Measurements from ENCODE around the gene TIMM13. TPM values are rescaled to one million over a fixed set of nuclear protein-coding genes. Genes with fewer than 3 reads are reported as not detected.
"Not testable (repeated sequence)": the region's sequence is repeated elsewhere in the genome, so short reads cannot be mapped to it uniquely, and the experiment has no call there.

TIMM13 gene
- total RNA-seq, 1 experiment from 2014 or later = 129 TPM

DNA sequence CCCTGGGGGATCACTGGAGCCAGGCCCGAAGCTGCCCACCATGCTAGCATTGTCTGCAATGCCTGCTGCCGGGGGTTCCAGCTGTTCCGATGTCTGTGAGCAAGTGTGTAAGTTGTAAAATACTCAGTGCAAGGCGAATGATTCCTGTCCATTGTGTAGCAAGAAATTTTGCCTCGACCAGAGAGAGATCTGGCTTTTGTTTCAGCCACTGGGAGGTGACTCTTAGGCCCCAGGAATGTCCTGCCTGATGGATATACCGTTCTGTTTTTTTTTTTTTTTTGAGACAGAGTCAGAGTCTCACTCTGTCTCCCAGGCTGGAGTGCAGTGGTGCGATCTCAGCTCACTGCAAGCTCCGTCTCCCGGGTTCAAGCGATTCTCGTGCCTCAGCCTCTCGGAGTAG is 41.2 kb upstream of the TIMM13 start:
- Histone ChIP-seq H3K36me3 (ENCODE audit: low read depth, low read length) (no peaks in the 10 kb centered on the region), H2AFZ (ENCODE audit: low read length) (no peak overlapping the region), H3K4me3 (ENCODE audit: low read length) (no peak overlapping the region), H4K20me1 (ENCODE audit: low read length) (no peaks in the 10 kb centered on the region), H3K79me2 (ENCODE audit: low read length) (no peaks in the 10 kb centered on the region), H3K4me2 (ENCODE audit: low read length) (no peak overlapping the region), H3K9ac (ENCODE audit: low read length) (no peak overlapping the region), H3K9me3 (ENCODE audit: low read length) (no peaks in the 10 kb centered on the region), H3K27ac (ENCODE audit: low read length) (peak overlapping the region; percentile 81; the same call in 1 of the 2 replicates), H3K27me3 (ENCODE audit: low read length) (no peaks in the 10 kb centered on the region), H3K4me1 (ENCODE audit: insufficient read depth, low read length) (peaks cover 15% of the 10 kb centered on the region), H3K9me2 (replicated peaks; ENCODE audit: low read length) (no peaks in the 10 kb centered on the region), H3F3A (ENCODE audit: low read length, unreplicated experiment) (no peaks in the 10 kb centered on the region)
- intact Hi-C loops (cut with micrococcal nuclease) = no loop called here
- ChIA-PET CTCF (no interaction called here), POLR2A (ENCODE audit: unreplicated experiment) (no interaction called here)
- TF ChIP-seq, protein P1, sequence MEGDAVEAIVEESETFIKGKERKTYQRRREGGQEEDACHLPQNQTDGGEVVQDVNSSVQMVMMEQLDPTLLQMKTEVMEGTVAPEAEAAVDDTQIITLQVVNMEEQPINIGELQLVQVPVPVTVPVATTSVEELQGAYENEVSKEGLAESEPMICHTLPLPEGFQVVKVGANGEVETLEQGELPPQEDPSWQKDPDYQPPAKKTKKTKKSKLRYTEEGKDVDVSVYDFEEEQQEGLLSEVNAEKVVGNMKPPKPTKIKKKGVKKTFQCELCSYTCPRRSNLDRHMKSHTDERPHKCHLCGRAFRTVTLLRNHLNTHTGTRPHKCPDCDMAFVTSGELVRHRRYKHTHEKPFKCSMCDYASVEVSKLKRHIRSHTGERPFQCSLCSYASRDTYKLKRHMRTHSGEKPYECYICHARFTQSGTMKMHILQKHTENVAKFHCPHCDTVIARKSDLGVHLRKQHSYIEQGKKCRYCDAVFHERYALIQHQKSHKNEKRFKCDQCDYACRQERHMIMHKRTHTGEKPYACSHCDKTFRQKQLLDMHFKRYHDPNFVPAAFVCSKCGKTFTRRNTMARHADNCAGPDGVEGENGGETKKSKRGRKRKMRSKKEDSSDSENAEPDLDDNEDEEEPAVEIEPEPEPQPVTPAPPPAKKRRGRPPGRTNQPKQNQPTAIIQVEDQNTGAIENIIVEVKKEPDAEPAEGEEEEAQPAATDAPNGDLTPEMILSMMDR (conservative IDR thresholded peaks at IDR 0.05; ENCODE audit: low read depth, low read length) = no peak
- TF ChIP-seq EZH2 (IDR thresholded peaks at IDR 0.05; ENCODE audit: low read length, unreplicated experiment) (no peak), EZH2phosphoT487 (IDR thresholded peaks at IDR 0.05; ENCODE audit: borderline replicate concordance, low read length) (no peak)
- no peak for ATAC-seq
- BruUV-seq (replicated peaks) = no TSS peak
- no peak for DNase-seq

DNA sequence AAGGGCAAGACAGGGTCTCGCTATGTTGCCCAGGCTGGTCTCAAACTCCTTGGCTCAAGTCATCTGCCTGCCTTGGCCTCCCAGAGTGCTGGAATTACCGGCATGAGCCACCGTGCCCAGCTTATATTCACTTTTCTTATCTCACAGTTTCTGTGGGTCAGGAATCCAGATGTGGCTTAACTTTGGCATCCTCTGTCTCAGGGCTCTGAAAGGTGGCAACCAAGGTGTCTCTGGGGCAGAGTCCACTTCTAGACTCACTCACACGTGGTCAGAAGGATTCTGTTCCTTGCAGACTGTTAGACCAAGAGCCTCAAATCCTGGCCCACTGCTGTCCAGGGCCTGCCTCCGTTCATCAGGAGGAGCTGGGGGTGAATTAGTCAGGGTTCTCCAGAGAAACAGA is 37.0 kb upstream of the TIMM13 start:
- Histone ChIP-seq H3K4me3 (ENCODE audit: low read length) (no peak overlapping the region), H3K9me2 (replicated peaks; ENCODE audit: low read length) (no peaks in the 10 kb centered on the region), H2AFZ (ENCODE audit: low read length) (no peak overlapping the region), H3K4me1 (ENCODE audit: insufficient read depth, low read length) (peaks cover 15% of the 10 kb centered on the region), H4K20me1 (ENCODE audit: low read length) (no peaks in the 10 kb centered on the region), H3K79me2 (ENCODE audit: low read length) (no peaks in the 10 kb centered on the region), H3K4me2 (ENCODE audit: low read length) (no peak overlapping the region), H3K27me3 (ENCODE audit: low read length) (no peaks in the 10 kb centered on the region), H3K36me3 (ENCODE audit: low read depth, low read length) (no peaks in the 10 kb centered on the region), H3K27ac (ENCODE audit: low read length) (no peak overlapping the region), H3K9ac (ENCODE audit: low read length) (no peak overlapping the region), H3F3A (ENCODE audit: low read length, unreplicated experiment) (no peaks in the 10 kb centered on the region), H3K9me3 (ENCODE audit: low read length) (no peaks in the 10 kb centered on the region)
- ATAC-seq (no peak), DNase-seq (no peak)
- TF ChIP-seq, protein P1 (conservative IDR thresholded peaks at IDR 0.05; ENCODE audit: low read depth, low read length) = no peak
- no peak for TF ChIP-seq EZH2phosphoT487 (IDR thresholded peaks at IDR 0.05; ENCODE audit: borderline replicate concordance, low read length)
- TF ChIP-seq EZH2 (IDR thresholded peaks at IDR 0.05; ENCODE audit: low read length, unreplicated experiment) = no peak
- ChIA-PET POLR2A (ENCODE audit: unreplicated experiment) (no interaction called here), CTCF (no interaction called here)
- BruUV-seq (replicated peaks) = no TSS peak
- intact Hi-C loops (cut with micrococcal nuclease) = no loop called here

DNA sequence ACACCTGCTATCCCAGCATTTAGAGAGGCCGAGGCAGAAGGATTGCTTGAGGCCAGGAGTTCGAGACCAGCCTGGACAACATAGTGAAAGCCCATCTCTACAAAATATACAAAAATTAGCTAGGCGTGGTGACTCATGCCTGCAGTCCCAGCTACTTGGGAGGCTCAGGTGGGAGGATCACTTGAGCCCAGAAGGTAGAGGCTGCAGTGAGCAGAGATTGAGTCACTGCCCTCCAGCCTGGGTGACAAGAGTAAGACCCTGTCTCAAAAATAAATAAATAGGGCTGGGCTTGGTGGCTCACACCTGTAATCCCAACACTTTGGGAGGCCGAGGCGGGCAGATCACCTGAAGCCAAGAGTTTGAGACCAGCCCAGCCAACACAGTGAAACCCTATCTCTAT is 36.3 kb upstream of the TIMM13 start:
- H3K27ac ChIP-seq (ENCODE audit: low read length); H4K20me1 ChIP-seq (ENCODE audit: low read length); BruUV-seq (replicated peaks): not testable (repeated sequence)

More for the DNA sequence above, 36.3 kb upstream of the TIMM13 start:
- CTCF ChIA-PET; POLR2A ChIA-PET (ENCODE audit: unreplicated experiment); intact Hi-C loops (cut with micrococcal nuclease); H2AFZ ChIP-seq (ENCODE audit: low read length); H3K9ac ChIP-seq (ENCODE audit: low read length); H3K9me2 ChIP-seq (replicated peaks; ENCODE audit: low read length); H3K27me3 ChIP-seq (ENCODE audit: low read length); ATAC-seq; DNase-seq; H3K4me3 ChIP-seq (ENCODE audit: low read length); H3K79me2 ChIP-seq (ENCODE audit: low read length); H3K9me3 ChIP-seq (ENCODE audit: low read length); H3K4me1 ChIP-seq (ENCODE audit: insufficient read depth, low read length); H3K4me2 ChIP-seq (ENCODE audit: low read length); H3K36me3 ChIP-seq (ENCODE audit: low read depth, low read length); H3F3A ChIP-seq (ENCODE audit: low read length, unreplicated experiment): not testable (repeated sequence)

Data from PC-3 (cell line).